Uterus (tissue), 4 donors: ENCODE data around the gene KRCC1. TPM values are rescaled to one million over a fixed set of nuclear protein-coding genes. Genes with fewer than 3 reads are reported as not detected.

Source experiments
- DNase-seq, 2 donors: peaks; one replicate each; pipeline ENCODE4 v3.0.0-alpha.2; 2019 to 2020
- H3K27ac ChIP-seq, 2 donors: fragments of 200-600 bp; sonication (generic); 1 replicate in 1 of 2; 2 replicates in 1 of 2; pipeline ENCODE4 v1.5.1; 2016 to 2018
- H3K27me3 ChIP-seq, 2 donors: fragments of 200-600 bp; sonication (generic); one replicate each; pipeline ENCODE4 v1.5.1; 2018 to 2019; ENCODE audit warnings: control low read depth in 1 of 2
- H3K36me3 ChIP-seq, 2 donors: fragments of 200-600 bp; sonication (generic); one replicate each; pipeline ENCODE4 v1.5.1; 2019; ENCODE audit warnings: control low read depth in 1 of 2
- H3K4me1 ChIP-seq, 2 donors: fragments of 200-600 bp; sonication (generic); one replicate each; pipeline ENCODE4 v1.5.1; 2018 to 2019; ENCODE audit warnings: control low read depth in 1 of 2
- H3K4me3 ChIP-seq, 2 donors: fragments of 200-600 bp; sonication (generic); 1 replicate in 1 of 2; 2 replicates in 1 of 2; pipeline ENCODE4 v1.5.1; 2018 to 2019; ENCODE audit warnings: mild to moderate bottlenecking in 1 of 2
- H3K9me3 ChIP-seq, 2 donors: fragments of 200-600 bp; sonication (generic); one replicate each; pipeline ENCODE4 v1.5.1; 2019; ENCODE audit warnings: control low read depth in 1 of 2
- CTCF ChIP-seq, 4 experiments: fragments of 200-600 bp in 2 of 4; fragments of 450-650 bp in 2 of 4; sonication (generic) in 2 of 4; IDR thresholded peaks; one replicate each; pipeline ENCODE4 v1.5.1; 2016 to 2019; ENCODE audit warnings: antibody characterized with exemption in 4 of 4, mild to moderate bottlenecking in 2 of 4, moderate library complexity in 1 of 4
- POLR2A ChIP-seq, 2 donors: fragments of 450-650 bp; IDR thresholded peaks; one replicate each; pipeline ENCODE4 v1.6.1; 2016; ENCODE audit warnings: antibody characterized with exemption in 2 of 2, mild to moderate bottlenecking in 1 of 2, moderate library complexity in 1 of 2
- intact Hi-C: fragments of 100-400 bp; cut with DNase I; formaldehyde crosslinking; loops from one replicate; pipeline ENCODE4 v1.15.1; 2023; ENCODE audit warnings: low total_unique reads
- total RNA-seq, 4 donors: library from RNA; depleted of rRNA in 3 of 4; stranded (reverse); fragments of >200 nt in 3 of 4; gene quantifications; one replicate each; pipeline versions ENCODE4 v1.1.0 to v1.2.4, GENCODE V29; 2014 to 2023
- donor health status: DM: yes; HTN: yes; CAD: no.

The KRCC1 gene
- total RNA-seq, 4 donors from 2014 or later: 19.7 to 62.1 (median 30.1) TPM

- Histone ChIP-seq H3K27me3 (no peaks in the 10 kb centered on the region), H3K9me3 (no peaks in the 10 kb centered on the region), H3K27ac (no peak overlapping the region), H3K4me3 (no peak overlapping the region), H3K36me3 (no peaks in the 10 kb centered on the region), H3K4me1 (no peaks in the 10 kb centered on the region)
- no peak for DNase-seq
- TF ChIP-seq CTCF (IDR thresholded peaks at IDR 0.05) (no peak), POLR2A (IDR thresholded peaks at IDR 0.05) (no peak)
- intact Hi-C loops: no loop called here
Observed at GRCh38 chr2:88097192-88097591, 41.6 kb upstream of the KRCC1 start.

GRCh38 chr2:88096708-88097107 is 41.1 kb upstream of the KRCC1 start:
- no peak for DNase-seq
- TF ChIP-seq CTCF (IDR thresholded peaks at IDR 0.05) (no peak), POLR2A (IDR thresholded peaks at IDR 0.05) (no peak)

GRCh38 chr2:88095022-88095421 is 39.4 kb upstream of the KRCC1 start:
- Histone ChIP-seq H3K4me1 (no peaks in the 10 kb centered on the region), H3K4me3 (no peak overlapping the region), H3K36me3 (no peaks in the 10 kb centered on the region), H3K9me3 (no peaks in the 10 kb centered on the region), H3K27ac (no peak overlapping the region), H3K27me3 (no peaks in the 10 kb centered on the region)
- no peak for TF ChIP-seq CTCF (IDR thresholded peaks at IDR 0.05)
- no peak for TF ChIP-seq POLR2A (IDR thresholded peaks at IDR 0.05)
- no peak for DNase-seq
- intact Hi-C loops: no loop called here

More at GRCh38 chr2:88096708-88097107, 41.1 kb upstream of the KRCC1 start:
- H3K36me3 ChIP-seq: no peaks in the 10 kb centered on the region
- no peaks in the 10 kb centered on the region for H3K9me3 ChIP-seq
- H3K27me3 ChIP-seq: no peaks in the 10 kb centered on the region
- intact Hi-C loops: no loop called here
- H3K27ac ChIP-seq: no peak overlapping the region
- no peak overlapping the region for H3K4me3 ChIP-seq
- no peaks in the 10 kb centered on the region for H3K4me1 ChIP-seq

GRCh38 chr2:88092773-88093172 is 37.2 kb upstream of the KRCC1 start:
- no peak overlapping the region for H3K4me3 ChIP-seq
- no peaks in the 10 kb centered on the region for H3K9me3 ChIP-seq
- intact Hi-C loops: no loop called here
- no peaks in the 10 kb centered on the region for H3K27me3 ChIP-seq
- H3K27ac ChIP-seq: no peak overlapping the region
- no peaks in the 10 kb centered on the region for H3K4me1 ChIP-seq
- no peaks in the 10 kb centered on the region for H3K36me3 ChIP-seq
- DNase-seq: no peak
- TF ChIP-seq CTCF (IDR thresholded peaks at IDR 0.05) (no peak), POLR2A (IDR thresholded peaks at IDR 0.05) (no peak)

DNA sequence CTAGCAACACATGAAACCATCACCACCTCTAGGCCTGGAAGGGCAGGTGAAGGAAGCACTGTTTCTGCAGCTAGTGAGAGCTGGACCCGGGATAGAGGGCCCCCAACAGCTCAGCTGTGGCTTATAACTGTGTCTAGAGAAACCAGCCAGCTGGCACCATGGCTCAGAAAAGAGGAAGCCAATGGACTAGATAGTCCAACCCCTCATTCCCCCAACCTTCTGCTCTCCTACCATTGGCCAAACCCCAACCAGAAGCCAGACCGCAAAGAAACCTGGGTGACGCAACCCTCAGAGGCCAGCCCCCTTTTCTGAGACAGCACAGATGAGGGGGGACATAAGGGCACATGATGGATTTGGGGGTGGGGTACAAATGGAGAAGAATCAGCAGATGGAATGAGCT is 36.4 kb upstream of the KRCC1 start:
- H3K36me3 ChIP-seq: no peaks in the 10 kb centered on the region
- no peak overlapping the region for H3K27ac ChIP-seq
- no peaks in the 10 kb centered on the region for H3K4me1 ChIP-seq
- H3K9me3 ChIP-seq: no peaks in the 10 kb centered on the region
- intact Hi-C loops: no loop called here
- no peaks in the 10 kb centered on the region for H3K27me3 ChIP-seq
- no peak overlapping the region for H3K4me3 ChIP-seq
- TF ChIP-seq POLR2A (IDR thresholded peaks at IDR 0.05) (no peak), CTCF (IDR thresholded peaks at IDR 0.05) (no peak)
- no peak for DNase-seq
